Body of pancreas (tissue), 4 donors: ENCODE results near the gene BPIFA3.

Experiments
- POLR2A ChIP-seq, 3 donors: fragments of 450-650 bp; IDR thresholded peaks; one replicate each; pipeline ENCODE4 v1.6.1; 2016; ENCODE audit warnings: antibody characterized with exemption in 3 of 3, mild to moderate bottlenecking in 2 of 3
- TF ChIP-seq, protein P1 (sequence below), 7 experiments: fragments of 450-650 bp in 4 of 7; fragments of 200-600 bp in 3 of 7; sonication (generic) in 3 of 7; IDR thresholded peaks; one replicate each; pipeline ENCODE4 v1.5.1; 2016 to 2019; ENCODE audit warnings: antibody characterized with exemption in 7 of 7

DNA sequence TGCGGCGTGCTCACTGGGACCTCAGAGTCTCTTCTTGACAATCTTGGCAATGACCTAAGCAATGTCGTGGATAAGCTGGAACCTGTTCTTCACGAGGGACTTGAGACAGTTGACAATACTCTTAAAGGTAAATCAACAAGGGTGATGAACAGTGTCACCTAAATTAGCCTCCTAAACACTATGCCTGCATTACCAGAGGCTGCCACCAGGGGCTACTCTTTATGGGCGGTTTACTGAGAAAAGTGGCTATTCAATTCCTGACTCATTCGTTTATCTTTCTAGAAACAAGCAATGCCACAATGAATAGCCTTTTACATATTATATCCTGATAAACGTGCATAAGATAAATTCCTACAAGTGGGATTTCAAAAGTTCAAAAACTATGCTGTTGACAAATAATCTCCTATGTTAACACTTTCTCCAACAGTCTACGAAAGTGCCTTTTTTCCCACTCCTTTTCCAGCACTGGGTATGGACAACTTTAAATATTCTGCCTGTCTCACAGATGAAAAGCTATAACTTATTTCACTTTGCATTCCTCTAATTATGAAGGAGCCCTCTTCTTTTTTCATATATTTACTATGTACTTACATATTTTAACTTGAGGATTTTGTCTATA is 47.9 kb upstream of the BPIFA3 start:
- no peak for TF ChIP-seq POLR2A (IDR thresholded peaks at IDR 0.05)
- TF ChIP-seq, protein P1, sequence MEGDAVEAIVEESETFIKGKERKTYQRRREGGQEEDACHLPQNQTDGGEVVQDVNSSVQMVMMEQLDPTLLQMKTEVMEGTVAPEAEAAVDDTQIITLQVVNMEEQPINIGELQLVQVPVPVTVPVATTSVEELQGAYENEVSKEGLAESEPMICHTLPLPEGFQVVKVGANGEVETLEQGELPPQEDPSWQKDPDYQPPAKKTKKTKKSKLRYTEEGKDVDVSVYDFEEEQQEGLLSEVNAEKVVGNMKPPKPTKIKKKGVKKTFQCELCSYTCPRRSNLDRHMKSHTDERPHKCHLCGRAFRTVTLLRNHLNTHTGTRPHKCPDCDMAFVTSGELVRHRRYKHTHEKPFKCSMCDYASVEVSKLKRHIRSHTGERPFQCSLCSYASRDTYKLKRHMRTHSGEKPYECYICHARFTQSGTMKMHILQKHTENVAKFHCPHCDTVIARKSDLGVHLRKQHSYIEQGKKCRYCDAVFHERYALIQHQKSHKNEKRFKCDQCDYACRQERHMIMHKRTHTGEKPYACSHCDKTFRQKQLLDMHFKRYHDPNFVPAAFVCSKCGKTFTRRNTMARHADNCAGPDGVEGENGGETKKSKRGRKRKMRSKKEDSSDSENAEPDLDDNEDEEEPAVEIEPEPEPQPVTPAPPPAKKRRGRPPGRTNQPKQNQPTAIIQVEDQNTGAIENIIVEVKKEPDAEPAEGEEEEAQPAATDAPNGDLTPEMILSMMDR (IDR thresholded peaks at IDR 0.05) = peak in 3 of 7 experiments; percentile 9 to 19 (median 14)
